ENCODE measurements around the gene MICU2.

DNA sequence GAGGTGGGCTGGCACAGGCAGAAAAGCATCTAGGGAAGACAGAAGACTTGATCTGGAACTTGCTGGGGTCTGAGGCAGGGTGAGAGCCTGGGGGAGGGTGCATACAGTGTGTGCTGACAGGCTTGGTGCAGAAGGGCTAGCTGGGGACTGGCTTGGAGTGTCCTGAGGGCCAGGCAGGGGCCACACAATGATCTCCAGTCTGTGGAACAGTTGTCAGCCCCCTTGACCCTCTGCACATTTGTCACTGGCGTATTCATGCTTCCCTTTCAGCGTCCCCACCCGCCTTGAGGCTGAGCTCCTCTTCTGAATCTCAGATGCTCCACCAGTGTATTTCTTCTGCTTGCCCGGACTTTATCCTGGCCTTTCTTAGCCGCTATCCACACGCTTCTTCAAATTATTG, 2.8 kb upstream of the MICU2 start:
- no peak for TF ChIP-seq SUZ12 (IDR thresholded peaks at IDR 0.05; ENCODE audit: extremely low read depth, insufficient read depth, insufficient read length)
- no peak for TF ChIP-seq ZNF274 (IDR thresholded peaks at IDR 0.05; ENCODE audit: low read depth, low read length)
- no peak for TF ChIP-seq YY1 (IDR thresholded peaks at IDR 0.05; ENCODE audit: insufficient read depth, insufficient read length)

Measured in NT2/D1 (cell line).